ENCODE measurements around the gene BBS7. TPM values are rescaled to one million over a fixed set of nuclear protein-coding genes. Genes with fewer than 3 reads are reported as not detected.

BBS7 gene
- polyA plus RNA-seq, 1 experiment, result 28.9 TPM

DNA sequence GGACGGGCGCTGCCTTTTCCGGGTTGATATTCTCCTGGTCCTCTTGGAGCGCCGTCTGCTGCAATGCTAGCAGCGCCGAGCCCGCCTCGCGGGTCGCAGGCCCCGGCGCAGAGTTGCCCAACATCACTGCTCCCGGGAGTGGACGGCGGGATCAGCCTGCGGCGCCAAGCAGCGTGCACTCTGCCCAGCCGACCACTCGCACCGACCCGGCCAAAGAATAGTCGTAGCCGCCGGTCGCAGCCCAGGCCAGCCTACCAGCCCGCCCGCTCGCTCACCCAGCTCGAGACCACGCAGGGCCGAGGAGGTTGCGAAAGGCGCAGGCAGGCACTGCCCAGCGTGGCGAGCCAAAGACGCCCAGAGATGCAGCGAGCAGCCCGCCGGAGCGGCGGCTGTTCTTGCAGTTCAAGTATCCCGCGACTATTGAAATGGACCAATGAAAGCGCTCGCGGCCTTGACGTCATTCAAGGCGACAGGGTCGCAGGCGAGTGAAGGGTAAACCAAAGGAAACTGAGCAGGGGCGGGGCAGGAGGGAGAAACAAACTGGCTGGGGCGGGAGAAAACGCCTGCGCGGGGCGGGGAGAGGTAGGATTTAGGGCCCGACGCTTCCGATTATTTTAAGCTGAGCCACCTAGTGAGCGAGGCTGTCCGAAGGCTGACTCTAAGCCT is 46.6 kb downstream of the BBS7 start, which contains the start of gene CCNA2:
Gene CCNA2 (minus strand): TSS at position 379 of the 666 bp plus-strand sequence. CDS start 255 bp downstream, at position 124.
- ChIA-PET CTCF (interaction anchor here (1.4 to 1.6 kb wide), 3 partner anchors 87 to 453 kb away, joined by 4 to 8 read pairs (median 7); no protein-coding TSS in a partner anchor), POLR2A (interaction anchor here (0.6 to 1.1 kb wide), 3 partner anchors 31 to 127 kb away, joined by 3 to 4 read pairs (median 4); partner anchors contain the start of gene BBS7)
- no peaks in the 10 kb centered on the region for H3K27me3 ChIP-seq (ENCODE audit: control insufficient read depth, insufficient read depth, low read length)
- H3K9me3 ChIP-seq (ENCODE audit: control insufficient read depth, insufficient read depth, low read length), result no peaks in the 10 kb centered on the region
- TF ChIP-seq, protein P1, sequence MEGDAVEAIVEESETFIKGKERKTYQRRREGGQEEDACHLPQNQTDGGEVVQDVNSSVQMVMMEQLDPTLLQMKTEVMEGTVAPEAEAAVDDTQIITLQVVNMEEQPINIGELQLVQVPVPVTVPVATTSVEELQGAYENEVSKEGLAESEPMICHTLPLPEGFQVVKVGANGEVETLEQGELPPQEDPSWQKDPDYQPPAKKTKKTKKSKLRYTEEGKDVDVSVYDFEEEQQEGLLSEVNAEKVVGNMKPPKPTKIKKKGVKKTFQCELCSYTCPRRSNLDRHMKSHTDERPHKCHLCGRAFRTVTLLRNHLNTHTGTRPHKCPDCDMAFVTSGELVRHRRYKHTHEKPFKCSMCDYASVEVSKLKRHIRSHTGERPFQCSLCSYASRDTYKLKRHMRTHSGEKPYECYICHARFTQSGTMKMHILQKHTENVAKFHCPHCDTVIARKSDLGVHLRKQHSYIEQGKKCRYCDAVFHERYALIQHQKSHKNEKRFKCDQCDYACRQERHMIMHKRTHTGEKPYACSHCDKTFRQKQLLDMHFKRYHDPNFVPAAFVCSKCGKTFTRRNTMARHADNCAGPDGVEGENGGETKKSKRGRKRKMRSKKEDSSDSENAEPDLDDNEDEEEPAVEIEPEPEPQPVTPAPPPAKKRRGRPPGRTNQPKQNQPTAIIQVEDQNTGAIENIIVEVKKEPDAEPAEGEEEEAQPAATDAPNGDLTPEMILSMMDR (IDR thresholded peaks at IDR 0.05; ENCODE audit: low read depth, low read length), result 0 out of 2 replicates have a peak, but pooled peaks have one; percentile 6
- peak within 1 kb of the TSS; percentile 83 for H3K4me3 ChIP-seq (ENCODE audit: low read depth, low read length)
- DNase-seq (ENCODE audit: low read depth, low spot score), result peak; percentile 89
- no peak within 1 kb of the TSS for H3K27ac ChIP-seq (ENCODE audit: low read depth, low read length)

DNA sequence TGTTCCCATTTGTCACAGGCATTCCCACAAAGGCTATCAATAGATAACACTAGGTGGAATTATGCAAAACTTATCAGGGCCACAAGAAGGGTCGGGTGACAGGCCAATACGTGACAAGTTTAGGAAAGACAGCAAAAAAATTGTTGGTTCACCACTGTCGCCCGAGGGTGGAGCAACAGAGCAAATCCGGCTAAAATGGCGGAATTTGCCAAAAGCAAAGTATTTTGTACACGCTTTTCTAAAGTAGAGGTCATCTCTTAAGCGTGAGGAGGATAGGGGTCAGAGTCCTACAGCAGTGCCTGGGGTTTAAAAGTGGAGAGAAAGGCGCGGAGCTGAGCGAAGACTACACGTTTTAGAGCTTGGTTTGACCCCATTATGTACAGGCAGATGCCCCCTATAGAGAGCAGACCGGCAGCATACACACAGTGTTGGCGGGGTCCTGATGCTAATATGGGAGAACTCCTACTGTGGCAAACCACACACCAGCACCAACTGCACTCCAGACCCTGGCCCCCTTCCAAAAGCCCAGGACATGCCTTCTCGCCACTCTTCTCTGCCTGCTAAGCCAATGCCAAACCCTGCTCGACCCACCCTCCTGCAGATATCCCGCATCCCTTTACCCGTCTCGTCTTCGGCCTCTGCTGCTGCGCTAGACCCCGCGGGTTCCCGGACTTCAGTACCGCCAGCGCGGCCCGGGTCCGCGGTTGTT is 47.3 kb downstream of the BBS7 start:
- Histone ChIP-seq H3K4me3 (ENCODE audit: low read depth, low read length) (peak overlapping the region; percentile 83), H3K27me3 (ENCODE audit: control insufficient read depth, insufficient read depth, low read length) (no peaks in the 10 kb centered on the region), H3K9me3 (ENCODE audit: control insufficient read depth, insufficient read depth, low read length) (no peaks in the 10 kb centered on the region), H3K27ac (ENCODE audit: low read depth, low read length) (no peak overlapping the region)
- POLR2A ChIA-PET, result interaction anchor here (0.6 kb wide), 1 partner anchor 30 kb away, joined by 3 read pairs; no protein-coding TSS in a partner anchor
- CTCF ChIA-PET, result interaction anchor here (0.9 to 1.2 kb wide), 2 partner anchors 39 to 148 kb away, joined by 3 read pairs; no protein-coding TSS in a partner anchor
- DNase-seq (ENCODE audit: low read depth, low spot score), result no peak
- TF ChIP-seq, protein P1 (IDR thresholded peaks at IDR 0.05; ENCODE audit: low read depth, low read length), result no peak; the same call in 1 of the 2 replicates

GRCh38 chr4:121822047-121822446 is 48.2 kb downstream of the BBS7 start:
- H3K27me3 ChIP-seq (ENCODE audit: control insufficient read depth, insufficient read depth, low read length), result no peaks in the 10 kb centered on the region
- no peak overlapping the region for H3K27ac ChIP-seq (ENCODE audit: low read depth, low read length)
- TF ChIP-seq, protein P1 (IDR thresholded peaks at IDR 0.05; ENCODE audit: low read depth, low read length), result no peak
- ChIA-PET CTCF (interaction anchor here (0.7 to 1.2 kb wide), 4 partner anchors 38 to 451 kb away, joined by 3 read pairs; no protein-coding TSS in a partner anchor), POLR2A (no interaction called here)
- DNase-seq (ENCODE audit: low read depth, low spot score), result no peak
- no peaks in the 10 kb centered on the region for H3K9me3 ChIP-seq (ENCODE audit: control insufficient read depth, insufficient read depth, low read length)
- H3K4me3 ChIP-seq (ENCODE audit: low read depth, low read length), result peak overlapping the region; percentile 83

- H3K27ac ChIP-seq (ENCODE audit: low read depth, low read length), result no peak overlapping the region
- H3K27me3 ChIP-seq (ENCODE audit: control insufficient read depth, insufficient read depth, low read length), result no peaks in the 10 kb centered on the region
- CTCF ChIA-PET, result interaction anchor here (0.8 kb wide), 2 partner anchors 87 to 397 kb away, joined by 3 to 11 read pairs; no protein-coding TSS in a partner anchor
- no peak for DNase-seq (ENCODE audit: low read depth, low spot score)
- POLR2A ChIA-PET, result interaction anchor here (0.6 kb wide), 1 partner anchor 60 kb away, joined by 4 read pairs; no protein-coding TSS in a partner anchor
- no peak overlapping the region for H3K4me3 ChIP-seq (ENCODE audit: low read depth, low read length)
- TF ChIP-seq, protein P1 (IDR thresholded peaks at IDR 0.05; ENCODE audit: low read depth, low read length), result no peak
- H3K9me3 ChIP-seq (ENCODE audit: control insufficient read depth, insufficient read depth, low read length), result no peaks in the 10 kb centered on the region
Measured at GRCh38 chr4:121819216-121819965, 50.9 kb downstream of the BBS7 start.

Measured in AG04450 (cell line).